GM23248 (cell line): ENCODE data around the gene CFAP54.

ENCODE experiments used
- EZH2 ChIP-seq: fragments of 200-600 bp; sonication (generic); IDR thresholded peaks from 2 replicates; pipeline ENCODE4 v1.6.1; 2018; ENCODE audit warnings: antibody characterized with exemption, mild to moderate bottlenecking; ENCODE audit not compliant: insufficient read depth, poor library complexity, severe bottlenecking
- EZH2phosphoT487 ChIP-seq: fragments of 200-600 bp; sonication (generic); IDR thresholded peaks from 2 replicates; pipeline ENCODE4 v1.6.1; 2018; ENCODE audit warnings: antibody characterized with exemption, moderate library complexity, mild to moderate bottlenecking, low read depth; ENCODE audit not compliant: insufficient read depth

GRCh38 chr12:96872961-96873360 is 383.6 kb downstream of the CFAP54 start:
- TF ChIP-seq EZH2phosphoT487: no peak
- TF ChIP-seq EZH2: no peak
